NCI-H1436 treated with DMSO at 0.1 percent for 48 hours (cell line): ENCODE data around the gene NPR2.
A peak's percentile ranks its signal among the peaks of the same experiment; 100 is the strongest.

Experiments used
- DNase-seq: peaks from one replicate; lab custom pipeline; 2025; lab: John Stamatoyannopoulos, UW

NPR2 gene

GRCh38 chr9:35763803-35764202 lies 27.6 kb upstream of the NPR2 start:
- no peak for DNase-seq

- DNase-seq, result no peak
These were observed 24.4 kb upstream of the NPR2 start for GRCh38 chr9:35766997-35767396.

GRCh38 chr9:35767458-35767857 lies 23.9 kb upstream of the NPR2 start:
- DNase-seq, result no peak

- no peak for DNase-seq
These were observed 21.6 kb upstream of the NPR2 start for GRCh38 chr9:35769763-35770162.

- DNase-seq, result no peak
These were observed 20.3 kb upstream of the NPR2 start for GRCh38 chr9:35771075-35771433.

GRCh38 chr9:35771534-35771933 lies 19.9 kb upstream of the NPR2 start:
- peak; percentile 71 for DNase-seq

- DNase-seq, result no peak
These were observed 19.4 kb upstream of the NPR2 start for GRCh38 chr9:35771943-35772342.

GRCh38 chr9:35774907-35775635 lies 16.3 kb upstream of the NPR2 start:
- DNase-seq, result no peak

GRCh38 chr9:35776018-35776417 lies 15.4 kb upstream of the NPR2 start:
- DNase-seq, result peak; percentile 62

GRCh38 chr9:35778496-35778895 lies 12.9 kb upstream of the NPR2 start:
- DNase-seq, result no peak

GRCh38 chr9:35781066-35781465 lies 10.3 kb upstream of the NPR2 start:
- DNase-seq, result no peak

GRCh38 chr9:35783418-35783817 lies 8.0 kb upstream of the NPR2 start:
- DNase-seq, result no peak

- no peak for DNase-seq
These were observed 1.9 kb upstream of the NPR2 start for GRCh38 chr9:35789541-35789940.

- DNase-seq, result no peak
These were observed 1.4 kb upstream of the NPR2 start for GRCh38 chr9:35790025-35790384.

GRCh38 chr9:35790385-35791296 lies 750 bp upstream of the NPR2 start:
- DNase-seq, result peak; percentile 35

- no peak for DNase-seq
These were observed 828 bp downstream of the NPR2 start for GRCh38 chr9:35792024-35792813.

GRCh38 chr9:35792826-35793225 lies 1.4 kb downstream of the NPR2 start:
- no peak for DNase-seq

GRCh38 chr9:35793461-35793860 lies 2.1 kb downstream of the NPR2 start:
- no peak for DNase-seq

- DNase-seq, result no peak
These were observed 4.3 kb downstream of the NPR2 start for GRCh38 chr9:35795695-35796094.

GRCh38 chr9:35797311-35798109 lies 6.1 kb downstream of the NPR2 start:
- DNase-seq, result no peak

GRCh38 chr9:35798658-35799374 lies 7.4 kb downstream of the NPR2 start:
- no peak for DNase-seq
